Cardiac fibroblast (primary cell): Measurements from ENCODE around the gene ALDH3B2.

ENCODE experiments used
- DNase-seq, 2 donors: peaks; one replicate each; pipeline versions ENCODE4 v3.0.0 to v3.0.0-alpha.2; 2010; ENCODE audit warnings: low read depth in 2 of 2
- H3K4me3 ChIP-seq, 2 donors: replicated peaks in 1 of 2; 1 replicate in 1 of 2; 2 replicates in 1 of 2; pipeline ENCODE4 v1.5.1; 2011; ENCODE audit warnings: low read depth in 2 of 2, low read length in 2 of 2, mild to moderate bottlenecking in 2 of 2, moderate library complexity in 1 of 2
- CTCF ChIP-seq: IDR thresholded peaks from one replicate; pipeline ENCODE4 v1.5.1; 2011; ENCODE audit warnings: low read depth, mild to moderate bottlenecking, low read length, inconsistent platforms

The ALDH3B2 gene

GRCh38 chr11:67675058-67675747 lies 780 bp upstream of the ALDH3B2 start:
- H3K4me3 ChIP-seq = no peak overlapping the region
- TF ChIP-seq CTCF = no peak
- DNase-seq = no peak

GRCh38 chr11:67673902-67674301 lies 521 bp downstream of the ALDH3B2 start:
- H3K4me3 ChIP-seq = no peak overlapping the region
- TF ChIP-seq CTCF = no peak
- no peak for DNase-seq

GRCh38 chr11:67673358-67673757 lies 1.1 kb downstream of the ALDH3B2 start:
- no peak for TF ChIP-seq CTCF
- DNase-seq = no peak
- H3K4me3 ChIP-seq = no peak overlapping the region

GRCh38 chr11:67671211-67671520 lies 3.3 kb downstream of the ALDH3B2 start:
- DNase-seq = no peak
- TF ChIP-seq CTCF = no peak
- no peak overlapping the region for H3K4me3 ChIP-seq

- TF ChIP-seq CTCF = no peak
- no peak for DNase-seq
Measured at GRCh38 chr11:67670316-67671210, 3.9 kb downstream of the ALDH3B2 start.

GRCh38 chr11:67668192-67668551 lies 6.3 kb downstream of the ALDH3B2 start:
- no peak for TF ChIP-seq CTCF
- DNase-seq = no peak
- H3K4me3 ChIP-seq = no peak overlapping the region

More at GRCh38 chr11:67670316-67671210, 3.9 kb downstream of the ALDH3B2 start:
- no peak overlapping the region for H3K4me3 ChIP-seq
